Astrocyte of the cerebellum (primary cell): ENCODE results near the gene ZBTB43.

ENCODE experiments used
- DNase-seq: peaks from one replicate; pipeline ENCODE4 v3.0.0-alpha.2; 2011; ENCODE audit warnings: low read depth
- H3K4me3 ChIP-seq: 2 replicates; pipeline ENCODE4 v1.5.1; 2011; ENCODE audit warnings: mild to moderate bottlenecking, low read depth, low read length, moderate library complexity
- CTCF ChIP-seq: IDR thresholded peaks from 2 replicates; pipeline ENCODE4 v1.5.1; 2012; ENCODE audit warnings: low read length, low read depth, moderate library complexity, mild to moderate bottlenecking; ENCODE audit errors: missing control alignments
- in situ Hi-C: cut with HindIII; loops from 2 replicates; pipeline ENCODE4 v1.10.0; 2017; ENCODE audit warnings: low sequenced_read_pairs

The ZBTB43 gene

GRCh38 chr9:126874546-126875314 lies 69.9 kb downstream of the ZBTB43 start:
- in situ Hi-C loops: no loop called here
- TF ChIP-seq CTCF: no peak
- peak; percentile 12 for DNase-seq
- no peak overlapping the region for H3K4me3 ChIP-seq

DNA sequence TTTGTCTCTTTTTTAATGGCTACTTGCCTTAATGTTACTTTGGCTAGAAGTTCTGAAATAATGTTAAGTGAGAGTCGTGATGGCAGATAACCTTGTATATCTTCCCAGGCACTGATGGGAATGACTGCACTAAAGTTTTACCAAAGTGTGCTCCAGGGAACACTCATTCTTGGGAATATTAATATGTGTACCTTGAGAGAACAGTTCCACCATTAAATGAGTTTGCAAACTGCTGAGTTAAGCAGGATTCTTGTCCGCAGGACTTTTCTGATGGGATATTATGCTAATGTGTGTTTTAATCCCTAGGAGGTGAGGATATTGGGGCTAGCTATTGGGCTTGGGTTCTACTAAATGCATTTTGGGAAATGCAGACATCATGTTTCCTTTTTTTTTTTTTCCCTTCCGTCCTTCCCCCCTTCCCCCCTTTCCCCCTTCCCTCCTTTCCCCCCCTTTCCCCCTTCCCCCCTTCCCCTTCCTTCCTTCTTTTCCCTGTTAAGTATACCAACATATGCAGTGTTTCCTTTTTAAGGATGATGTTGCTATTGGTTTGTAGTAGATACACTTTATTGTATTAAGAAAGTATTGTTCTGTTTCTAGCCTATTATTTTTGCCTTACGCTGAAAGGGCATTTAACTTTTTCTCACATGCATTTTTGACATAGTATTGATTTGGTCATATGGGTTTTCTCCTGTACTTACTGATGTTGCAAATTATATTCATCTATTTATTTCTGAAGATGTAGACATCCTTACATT lies 71.1 kb downstream of the ZBTB43 start:
- no peak overlapping the region for H3K4me3 ChIP-seq
- DNase-seq: no peak
- no peak for TF ChIP-seq CTCF
- in situ Hi-C loops: no loop called here

DNA sequence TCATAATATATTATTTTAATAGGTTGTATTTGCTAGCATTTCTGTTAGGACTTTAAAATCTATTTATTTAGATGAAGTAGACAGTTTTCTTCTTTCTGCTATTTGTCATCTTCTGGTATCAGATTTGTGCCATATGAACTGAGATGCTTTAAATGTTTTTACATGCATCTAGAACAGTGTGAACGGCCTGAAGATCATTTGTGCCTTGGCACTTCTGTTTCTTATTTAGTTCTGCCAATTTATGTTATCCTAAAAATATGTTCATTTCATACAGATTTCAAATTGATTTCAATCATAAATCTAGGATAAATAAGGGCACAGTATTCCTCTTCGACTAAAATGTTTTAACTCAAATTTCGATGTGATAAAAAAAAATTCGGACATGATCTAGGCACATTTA lies 71.7 kb downstream of the ZBTB43 start:
- TF ChIP-seq CTCF: no peak
- no peak overlapping the region for H3K4me3 ChIP-seq
- DNase-seq: no peak
- in situ Hi-C loops: no loop called here

DNA sequence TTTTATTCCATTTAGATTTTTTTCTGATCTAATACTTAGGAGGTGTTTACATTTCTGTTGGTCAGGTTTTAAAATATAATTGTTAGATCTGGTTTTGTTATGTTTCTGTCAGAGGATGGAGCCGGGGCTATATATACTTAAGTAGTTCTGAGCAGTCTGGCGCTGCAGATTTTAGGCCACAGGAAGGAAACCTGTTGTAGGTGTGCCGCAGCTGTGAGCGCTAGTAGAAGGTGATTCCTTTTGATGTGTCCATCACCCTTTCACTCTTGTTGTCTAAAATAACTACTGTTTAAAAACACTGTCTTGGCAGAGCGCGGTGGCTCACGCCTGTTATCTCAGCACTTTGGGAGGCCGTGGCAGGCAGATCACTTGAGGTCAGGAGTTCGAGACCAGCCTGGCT lies 72.6 kb downstream of the ZBTB43 start:
- no peak for DNase-seq

GRCh38 chr9:126879288-126879687 lies 74.4 kb downstream of the ZBTB43 start:
- no peak for DNase-seq
- no peak for TF ChIP-seq CTCF
- in situ Hi-C loops: no loop called here

More for the DNA sequence above, 72.6 kb downstream of the ZBTB43 start:
- no peak overlapping the region for H3K4me3 ChIP-seq
- in situ Hi-C loops: no loop called here
- no peak for TF ChIP-seq CTCF

DNA sequence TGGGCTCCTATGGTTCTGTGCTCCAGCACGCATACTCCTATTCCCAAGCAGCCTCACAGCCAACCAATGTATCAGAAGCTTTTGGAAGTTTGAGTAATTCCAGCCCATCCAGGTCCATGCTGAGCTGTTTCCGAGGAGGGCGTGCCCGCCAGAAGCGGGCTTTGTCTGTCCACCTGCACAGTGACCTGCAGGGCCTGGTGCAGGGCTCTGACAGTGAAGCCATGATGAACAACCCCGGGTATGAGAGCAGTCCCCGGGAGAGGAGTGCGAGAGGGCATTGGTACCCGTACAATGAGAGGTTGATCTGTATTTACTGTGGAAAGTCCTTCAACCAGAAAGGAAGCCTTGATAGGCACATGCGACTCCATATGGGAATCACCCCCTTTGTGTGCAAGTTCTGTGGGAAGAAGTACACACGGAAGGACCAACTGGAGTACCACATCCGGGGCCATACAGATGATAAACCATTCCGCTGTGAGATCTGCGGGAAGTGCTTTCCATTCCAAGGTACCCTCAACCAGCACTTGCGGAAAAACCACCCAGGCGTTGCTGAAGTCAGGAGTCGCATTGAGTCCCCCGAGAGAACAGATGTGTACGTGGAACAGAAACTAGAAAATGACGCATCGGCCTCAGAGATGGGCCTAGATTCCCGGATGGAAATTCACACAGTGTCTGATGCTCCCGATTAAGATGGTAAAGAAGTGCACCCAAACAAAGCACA lies 75.5 kb downstream of the ZBTB43 start:
- H3K4me3 ChIP-seq: no peak overlapping the region
- no peak for DNase-seq
- in situ Hi-C loops: no loop called here
- no peak for TF ChIP-seq CTCF

More at GRCh38 chr9:126879288-126879687, 74.4 kb downstream of the ZBTB43 start:
- no peak overlapping the region for H3K4me3 ChIP-seq
